GM13976 (cell line): ENCODE data around the gene TCP11.

ENCODE experiments used
- DNase-seq: peaks from one replicate; pipeline ENCODE4 v3.0.0; 2012; ENCODE audit warnings: low spot score
- in situ Hi-C: fragments of 300-500 bp; cut with MboI; formaldehyde crosslinking; loops from one replicate; pipeline ENCODE4 v1.12.0; 2022; ENCODE audit warnings: low sequenced_read_pairs, mixed read lengths, inconsistent platforms; ENCODE audit not compliant: unreplicated experiment
- TF ChIP-seq, protein P1 (sequence below): IDR thresholded peaks from 2 replicates; pipeline ENCODE4 v1.5.1; 2012; ENCODE audit warnings: borderline replicate concordance, mild to moderate bottlenecking; ENCODE audit not compliant: insufficient read depth; ENCODE audit errors: extremely low read depth, missing control alignments, control extremely low read depth

TCP11 gene

DNA sequence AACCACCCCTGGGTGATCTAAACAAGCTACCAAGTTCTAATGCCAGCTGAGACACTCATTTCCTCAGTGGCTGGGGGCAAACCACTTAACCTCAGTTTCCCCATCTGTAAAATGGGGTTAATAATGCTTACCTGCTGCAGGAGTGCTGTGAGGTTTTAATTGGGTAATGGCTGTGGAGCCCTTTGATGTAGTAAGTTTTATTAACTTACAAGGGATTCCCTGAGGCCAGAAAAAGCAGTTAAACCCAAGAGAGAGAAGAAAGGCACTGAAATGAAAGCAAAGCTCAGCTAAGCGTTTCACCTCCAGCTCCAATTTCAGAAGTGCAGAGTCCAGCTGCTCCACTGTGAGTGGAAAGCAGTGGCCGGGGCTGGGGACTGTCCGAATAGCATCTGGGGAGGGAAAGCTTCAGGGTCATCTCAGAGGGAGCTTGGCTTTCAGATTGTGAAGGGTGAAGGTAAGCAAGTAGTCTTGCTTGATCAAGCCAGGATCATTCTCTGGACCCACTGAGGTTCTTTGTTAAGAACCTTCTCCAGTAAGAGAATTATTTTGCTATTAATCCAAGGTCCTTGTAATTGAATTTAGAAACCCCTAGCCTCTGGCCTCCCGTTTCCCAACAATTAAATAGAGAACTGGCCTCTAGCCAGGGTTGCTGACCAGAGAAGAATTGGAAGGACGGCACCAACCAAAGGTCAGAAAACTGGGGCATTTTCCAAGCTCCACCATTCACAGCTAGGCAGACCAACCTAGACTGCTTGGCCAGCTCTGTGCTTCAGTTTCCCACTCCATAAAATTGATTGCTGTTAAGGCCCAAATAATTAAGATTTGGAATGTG is 20.9 kb upstream of the TCP11 start:
- TF ChIP-seq, protein P1, sequence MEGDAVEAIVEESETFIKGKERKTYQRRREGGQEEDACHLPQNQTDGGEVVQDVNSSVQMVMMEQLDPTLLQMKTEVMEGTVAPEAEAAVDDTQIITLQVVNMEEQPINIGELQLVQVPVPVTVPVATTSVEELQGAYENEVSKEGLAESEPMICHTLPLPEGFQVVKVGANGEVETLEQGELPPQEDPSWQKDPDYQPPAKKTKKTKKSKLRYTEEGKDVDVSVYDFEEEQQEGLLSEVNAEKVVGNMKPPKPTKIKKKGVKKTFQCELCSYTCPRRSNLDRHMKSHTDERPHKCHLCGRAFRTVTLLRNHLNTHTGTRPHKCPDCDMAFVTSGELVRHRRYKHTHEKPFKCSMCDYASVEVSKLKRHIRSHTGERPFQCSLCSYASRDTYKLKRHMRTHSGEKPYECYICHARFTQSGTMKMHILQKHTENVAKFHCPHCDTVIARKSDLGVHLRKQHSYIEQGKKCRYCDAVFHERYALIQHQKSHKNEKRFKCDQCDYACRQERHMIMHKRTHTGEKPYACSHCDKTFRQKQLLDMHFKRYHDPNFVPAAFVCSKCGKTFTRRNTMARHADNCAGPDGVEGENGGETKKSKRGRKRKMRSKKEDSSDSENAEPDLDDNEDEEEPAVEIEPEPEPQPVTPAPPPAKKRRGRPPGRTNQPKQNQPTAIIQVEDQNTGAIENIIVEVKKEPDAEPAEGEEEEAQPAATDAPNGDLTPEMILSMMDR: no peak
- DNase-seq: no peak
- in situ Hi-C loops: no loop called here

DNA sequence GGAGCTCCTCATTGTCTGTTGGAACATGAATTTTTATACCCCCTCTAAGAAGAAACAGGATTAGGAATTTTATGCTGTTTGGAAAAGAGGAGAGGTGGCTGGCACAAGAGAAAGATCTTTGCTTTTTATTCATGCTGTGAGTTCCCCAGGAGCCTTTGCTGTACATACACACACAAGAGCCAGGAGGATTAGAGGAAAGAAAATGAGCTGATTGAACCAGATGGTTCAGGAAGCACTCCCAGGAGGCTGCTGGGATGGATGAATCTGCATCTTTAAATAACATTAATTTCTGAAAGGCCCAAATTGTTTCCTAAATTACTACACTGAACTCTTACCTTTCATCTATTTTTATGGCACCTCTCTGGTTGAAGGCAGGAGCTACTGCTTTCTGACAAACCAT is 20.1 kb upstream of the TCP11 start:
- TF ChIP-seq, protein P1: no peak
- DNase-seq: no peak
- in situ Hi-C loops: no loop called here

DNA sequence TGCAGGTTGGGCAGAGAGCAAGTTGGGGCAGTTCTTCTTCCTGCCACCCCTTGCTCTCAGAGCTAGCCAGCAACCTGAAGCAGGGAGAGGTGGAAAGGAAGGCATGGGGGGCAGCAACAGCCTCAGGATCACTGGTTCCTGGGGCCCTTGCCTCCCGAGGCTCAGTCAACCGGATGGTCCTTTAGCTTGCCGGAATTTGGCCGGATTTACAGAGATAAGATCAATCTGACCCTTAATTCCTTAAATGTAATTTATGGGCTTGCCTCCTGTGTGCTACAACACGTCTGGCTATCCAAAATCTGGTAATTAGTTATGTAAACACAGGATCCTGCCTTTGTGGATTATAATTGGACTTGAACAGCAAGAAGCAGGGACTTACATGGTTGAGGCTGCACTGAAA is 19.5 kb upstream of the TCP11 start:
- no peak for DNase-seq
- in situ Hi-C loops: no loop called here
- TF ChIP-seq, protein P1: no peak

DNA sequence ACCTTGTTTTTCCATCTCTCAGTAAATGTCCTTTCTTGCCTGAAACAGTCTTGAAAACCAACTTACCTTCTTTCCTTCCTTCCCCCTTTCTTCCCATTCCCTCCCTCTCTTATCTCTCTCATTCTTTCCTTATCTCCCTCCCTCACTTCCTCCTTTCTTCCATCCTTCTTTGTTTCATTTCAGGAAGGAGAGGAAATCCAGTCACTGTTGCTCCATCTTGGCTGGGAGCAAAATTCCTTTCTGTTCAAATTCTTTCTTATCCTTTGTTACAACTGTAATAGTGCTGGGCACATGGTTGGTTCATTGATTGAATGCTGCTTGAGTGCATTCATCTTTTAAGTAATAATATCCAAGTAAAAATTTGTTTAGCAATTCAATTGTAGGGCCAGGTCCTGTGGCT is 17.4 kb upstream of the TCP11 start:
- in situ Hi-C loops: no loop called here
- TF ChIP-seq, protein P1: no peak
- no peak for DNase-seq

DNA sequence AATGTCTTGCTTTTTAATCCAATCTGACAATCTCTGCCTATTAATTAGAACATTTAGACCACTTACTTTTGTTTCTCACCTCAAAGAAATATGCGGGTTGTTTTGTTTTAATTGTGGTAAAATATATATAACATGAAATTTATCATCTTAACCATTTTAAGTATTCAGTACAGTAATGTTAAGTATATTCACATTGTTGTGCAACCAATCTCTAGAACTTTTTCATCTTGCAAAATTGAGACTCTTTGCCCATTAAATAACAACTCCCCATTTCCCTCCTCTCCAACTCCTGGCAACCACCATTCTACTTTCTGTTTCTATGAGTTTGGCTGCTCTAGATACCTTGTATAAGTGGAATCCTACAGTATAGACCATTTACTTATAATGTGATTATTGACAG is 13.8 kb upstream of the TCP11 start:
- TF ChIP-seq, protein P1: no peak
- DNase-seq: no peak
- in situ Hi-C loops: no loop called here

DNA sequence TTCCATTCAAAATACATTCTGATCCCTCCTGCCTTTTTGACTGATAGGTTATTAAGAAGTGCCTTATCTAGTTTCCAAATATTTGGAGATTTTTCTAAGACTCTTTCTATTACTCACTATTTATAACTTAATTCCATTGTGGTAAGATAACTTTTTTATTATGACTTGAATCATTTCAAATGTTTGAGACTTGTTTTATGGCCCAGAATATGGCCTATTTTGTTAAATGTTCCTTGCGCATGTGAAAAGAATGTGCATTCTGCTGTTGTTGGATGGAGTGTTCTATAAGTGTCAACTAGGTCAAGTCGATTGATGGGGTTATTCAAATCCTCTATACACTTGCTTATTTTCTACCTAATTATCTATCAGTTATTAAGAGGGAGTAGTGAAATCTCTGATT is 13.1 kb upstream of the TCP11 start:
- no peak for DNase-seq
- TF ChIP-seq, protein P1: no peak
- in situ Hi-C loops: no loop called here
